Measurements from ENCODE around the gene CDC14A. TPM values are rescaled to one million over a fixed set of nuclear protein-coding genes. Genes with fewer than 3 reads are reported as not detected.

Gene CDC14A
- polyA plus RNA-seq, 1 donor from 2014 or later = 2.7 TPM

DNA sequence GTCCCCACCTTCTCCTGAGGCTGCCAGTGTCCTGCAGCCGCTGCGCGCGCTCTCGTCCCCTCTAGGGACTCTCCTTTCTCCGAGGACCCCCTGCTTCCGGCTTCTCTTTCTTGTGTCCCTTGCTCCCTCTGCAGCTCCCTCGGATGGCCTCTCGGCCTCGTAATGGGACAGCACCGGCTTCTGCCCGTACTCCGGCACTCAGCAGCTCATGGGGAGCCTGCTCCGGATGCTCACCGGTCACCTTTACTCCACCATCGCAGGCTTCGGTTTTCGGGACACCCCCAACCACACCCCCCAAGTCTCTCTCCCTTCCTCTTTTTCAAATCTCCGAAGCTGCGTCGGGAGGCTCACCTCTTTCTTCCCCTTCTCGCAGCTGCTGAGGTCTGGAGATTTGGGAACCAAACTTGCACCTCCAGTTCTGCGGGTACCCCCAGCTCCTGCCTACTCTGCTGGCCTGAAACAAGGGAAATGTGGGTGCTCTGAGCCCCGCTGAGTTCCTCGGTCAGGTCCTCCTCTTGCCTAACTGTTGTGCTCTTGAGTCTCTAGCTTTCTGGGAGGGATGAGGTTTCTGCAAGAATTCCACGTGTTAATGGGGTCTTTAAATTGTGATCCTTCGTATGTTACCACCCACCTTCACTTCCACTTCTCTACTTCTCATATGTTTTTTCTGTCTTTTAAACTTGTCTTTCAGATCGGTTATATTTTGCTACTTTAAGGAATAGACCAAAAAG lies 930 bp downstream of the CDC14A start:
- Histone ChIP-seq H3K27ac (ENCODE audit: low read length) (no peak overlapping the region), H3K79me2 (replicated peaks; ENCODE audit: insufficient read depth, low read length) (peaks cover 42% of the 10 kb centered on the region)

DNA sequence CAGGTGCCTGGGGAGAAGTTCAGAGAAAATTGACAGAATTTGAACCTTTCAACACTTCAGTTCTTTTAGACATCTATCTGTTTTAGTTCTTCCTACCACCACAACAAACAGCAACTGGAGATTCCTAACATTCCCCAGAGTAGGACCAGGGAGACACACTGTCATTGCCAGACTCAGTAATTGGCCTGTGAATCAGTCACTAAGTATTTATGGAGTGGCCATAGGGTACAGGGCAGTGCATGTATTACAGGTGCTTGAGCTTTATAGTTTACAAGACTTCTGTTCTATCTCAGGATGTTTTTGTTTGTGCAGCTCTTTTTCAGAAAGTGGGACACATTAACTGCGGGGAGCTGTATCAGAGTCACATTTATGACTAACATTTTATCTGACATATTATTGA lies 1.7 kb downstream of the CDC14A start:
- Histone ChIP-seq H3K79me2 (replicated peaks; ENCODE audit: insufficient read depth, low read length) (peaks cover 44% of the 10 kb centered on the region), H3K36me3 (ENCODE audit: insufficient read depth, low read length) (no peaks in the 10 kb centered on the region), H3K27ac (ENCODE audit: low read length) (no peak overlapping the region), H3K4me3 (ENCODE audit: low read length) (peak overlapping the region; percentile 90), H4K20me1 (ENCODE audit: insufficient read depth) (no peaks in the 10 kb centered on the region), H3K9me2 (ENCODE audit: insufficient read depth, low read length) (no peaks in the 10 kb centered on the region), H2AFZ (ENCODE audit: low read depth, low read length) (no peak overlapping the region), H3K9ac (ENCODE audit: low read length) (no peak overlapping the region), H3F3A (ENCODE audit: insufficient read depth, low read length, poor library complexity, severe bottlenecking) (no peaks in the 10 kb centered on the region), H3K27me3 (ENCODE audit: insufficient read depth, low read depth, low read length) (no peaks in the 10 kb centered on the region), H3K4me2 (ENCODE audit: low read length) (peak overlapping the region; percentile 17), H3K9me3 (ENCODE audit: low read length) (no peaks in the 10 kb centered on the region)
- TF ChIP-seq TAF1 (IDR thresholded peaks at IDR 0.05; ENCODE audit: low read depth) (no peak), MXI1 (conservative IDR thresholded peaks at IDR 0.05; ENCODE audit: poor library complexity, severe bottlenecking) (no peak), EP300 (conservative IDR thresholded peaks at IDR 0.05; ENCODE audit: poor library complexity, severe bottlenecking) (no peak), CTCF (IDR thresholded peaks at IDR 0.05; ENCODE audit: poor library complexity, severe bottlenecking) (no peak), EZH2 (IDR thresholded peaks at IDR 0.05; ENCODE audit: borderline replicate concordance, insufficient read depth, low read length, poor library complexity, severe bottlenecking) (no peak)

More for the DNA sequence above, 930 bp downstream of the CDC14A start:
- H2AFZ ChIP-seq (ENCODE audit: low read depth, low read length) = peak overlapping the region; percentile 60
- no peaks in the 10 kb centered on the region for H4K20me1 ChIP-seq (ENCODE audit: insufficient read depth)
- TF ChIP-seq RAD21 (conservative IDR thresholded peaks at IDR 0.05) = no peak
- TF ChIP-seq TAF1 (IDR thresholded peaks at IDR 0.05; ENCODE audit: low read depth) = no peak
- TF ChIP-seq REST (IDR thresholded peaks at IDR 0.05; ENCODE audit: borderline replicate concordance) = no peak
- no peak for TF ChIP-seq MXI1 (conservative IDR thresholded peaks at IDR 0.05; ENCODE audit: poor library complexity, severe bottlenecking)
- no peak for TF ChIP-seq EP300 (conservative IDR thresholded peaks at IDR 0.05; ENCODE audit: poor library complexity, severe bottlenecking)
- no peak for TF ChIP-seq SMC3 (conservative IDR thresholded peaks at IDR 0.05; ENCODE audit: poor library complexity)
- no peak for TF ChIP-seq CTCF (IDR thresholded peaks at IDR 0.05; ENCODE audit: poor library complexity, severe bottlenecking)
- TF ChIP-seq POLR2AphosphoS5 (IDR thresholded peaks at IDR 0.05) = no peak
- TF ChIP-seq EZH2 (IDR thresholded peaks at IDR 0.05; ENCODE audit: borderline replicate concordance, insufficient read depth, low read length, poor library complexity, severe bottlenecking) = no peak
- H3K4me2 ChIP-seq (ENCODE audit: low read length) = peak overlapping the region; percentile 45
- H3K4me3 ChIP-seq (ENCODE audit: low read length) = peak overlapping the region; percentile 90
- H3K9ac ChIP-seq (ENCODE audit: low read length) = peak overlapping the region; percentile 67
- H3K36me3 ChIP-seq (ENCODE audit: insufficient read depth, low read length) = no peaks in the 10 kb centered on the region
- H3K9me2 ChIP-seq (ENCODE audit: insufficient read depth, low read length) = no peaks in the 10 kb centered on the region
- H3K27me3 ChIP-seq (ENCODE audit: insufficient read depth, low read depth, low read length) = no peaks in the 10 kb centered on the region
- no peaks in the 10 kb centered on the region for H3K9me3 ChIP-seq (ENCODE audit: low read length)
- no peaks in the 10 kb centered on the region for H3F3A ChIP-seq (ENCODE audit: insufficient read depth, low read length, poor library complexity, severe bottlenecking)
